ENCODE measurements around the gene RPL34.

DNA sequence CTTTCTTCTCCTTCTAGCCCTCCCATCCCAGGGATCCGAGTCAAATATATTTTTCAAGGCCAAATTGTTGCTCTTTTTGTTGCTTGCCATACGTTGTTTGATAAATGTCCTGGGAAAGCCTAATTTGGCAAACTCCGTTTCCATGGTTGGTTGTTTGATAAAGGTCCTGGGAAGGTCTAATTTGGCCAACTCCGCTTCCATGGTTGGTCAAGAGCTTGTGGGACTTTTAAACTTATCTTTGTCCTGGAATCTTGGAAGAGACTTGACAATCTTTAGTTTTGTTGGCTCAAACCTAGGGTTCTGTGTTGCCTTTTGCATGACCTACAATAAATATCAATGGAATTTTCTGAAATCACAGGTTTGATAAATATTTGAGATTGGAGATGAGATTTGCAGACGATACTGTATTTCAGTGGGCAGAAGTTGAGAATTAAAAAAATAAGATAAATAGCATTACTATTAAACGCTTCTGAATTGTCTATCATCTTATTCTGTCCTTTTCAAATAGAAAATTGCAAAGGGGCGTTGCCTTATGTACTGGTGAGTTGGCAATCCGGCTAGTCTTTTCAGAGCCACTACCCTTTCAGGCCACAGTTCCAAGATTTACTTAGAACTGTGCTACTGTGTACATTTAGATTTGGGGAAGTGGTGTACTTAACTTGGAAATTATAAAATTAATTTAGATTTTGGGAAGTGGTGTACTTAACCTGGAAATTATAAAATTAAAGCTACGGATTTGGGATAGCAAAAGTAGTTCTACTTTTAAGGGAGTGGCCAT lies 30.8 kb downstream of the RPL34 start:
- TF ChIP-seq, protein P1, sequence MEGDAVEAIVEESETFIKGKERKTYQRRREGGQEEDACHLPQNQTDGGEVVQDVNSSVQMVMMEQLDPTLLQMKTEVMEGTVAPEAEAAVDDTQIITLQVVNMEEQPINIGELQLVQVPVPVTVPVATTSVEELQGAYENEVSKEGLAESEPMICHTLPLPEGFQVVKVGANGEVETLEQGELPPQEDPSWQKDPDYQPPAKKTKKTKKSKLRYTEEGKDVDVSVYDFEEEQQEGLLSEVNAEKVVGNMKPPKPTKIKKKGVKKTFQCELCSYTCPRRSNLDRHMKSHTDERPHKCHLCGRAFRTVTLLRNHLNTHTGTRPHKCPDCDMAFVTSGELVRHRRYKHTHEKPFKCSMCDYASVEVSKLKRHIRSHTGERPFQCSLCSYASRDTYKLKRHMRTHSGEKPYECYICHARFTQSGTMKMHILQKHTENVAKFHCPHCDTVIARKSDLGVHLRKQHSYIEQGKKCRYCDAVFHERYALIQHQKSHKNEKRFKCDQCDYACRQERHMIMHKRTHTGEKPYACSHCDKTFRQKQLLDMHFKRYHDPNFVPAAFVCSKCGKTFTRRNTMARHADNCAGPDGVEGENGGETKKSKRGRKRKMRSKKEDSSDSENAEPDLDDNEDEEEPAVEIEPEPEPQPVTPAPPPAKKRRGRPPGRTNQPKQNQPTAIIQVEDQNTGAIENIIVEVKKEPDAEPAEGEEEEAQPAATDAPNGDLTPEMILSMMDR (IDR thresholded peaks at IDR 0.05) = no peak
- TF ChIP-seq POLR2AphosphoS5 (IDR thresholded peaks at IDR 0.05) = no peak

Data from sigmoid colon (tissue), 4 donors.